ENCODE measurements around the gene TMSB10.
"Not testable (repeated sequence)": the region's sequence is repeated elsewhere in the genome, so short reads cannot be mapped to it uniquely, and the experiment has no call there.

DNA sequence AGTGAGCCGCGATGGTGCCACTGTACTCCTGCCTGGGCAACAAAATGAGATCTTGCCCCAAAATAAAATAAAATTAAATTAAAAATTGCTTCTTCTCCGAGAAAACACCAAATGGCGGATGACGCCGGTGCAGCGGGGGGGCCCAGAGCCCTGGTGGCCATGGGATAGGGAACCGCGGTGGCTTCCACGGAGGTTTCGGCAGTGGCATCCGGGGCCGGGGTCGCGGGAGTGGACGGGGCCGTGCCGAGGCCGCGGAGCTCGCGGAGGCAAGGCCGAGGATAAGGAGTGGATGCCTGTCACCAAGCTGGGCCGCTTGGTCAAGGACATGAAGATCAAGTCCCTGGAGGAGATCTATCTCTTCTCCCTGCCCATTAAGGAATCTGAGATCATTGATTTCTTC, 10.2 kb downstream of the TMSB10 start:
- TF ChIP-seq POLR2AphosphoS5 (IDR thresholded peaks at IDR 0.05) = not testable (repeated sequence)
- TF ChIP-seq, protein P1, sequence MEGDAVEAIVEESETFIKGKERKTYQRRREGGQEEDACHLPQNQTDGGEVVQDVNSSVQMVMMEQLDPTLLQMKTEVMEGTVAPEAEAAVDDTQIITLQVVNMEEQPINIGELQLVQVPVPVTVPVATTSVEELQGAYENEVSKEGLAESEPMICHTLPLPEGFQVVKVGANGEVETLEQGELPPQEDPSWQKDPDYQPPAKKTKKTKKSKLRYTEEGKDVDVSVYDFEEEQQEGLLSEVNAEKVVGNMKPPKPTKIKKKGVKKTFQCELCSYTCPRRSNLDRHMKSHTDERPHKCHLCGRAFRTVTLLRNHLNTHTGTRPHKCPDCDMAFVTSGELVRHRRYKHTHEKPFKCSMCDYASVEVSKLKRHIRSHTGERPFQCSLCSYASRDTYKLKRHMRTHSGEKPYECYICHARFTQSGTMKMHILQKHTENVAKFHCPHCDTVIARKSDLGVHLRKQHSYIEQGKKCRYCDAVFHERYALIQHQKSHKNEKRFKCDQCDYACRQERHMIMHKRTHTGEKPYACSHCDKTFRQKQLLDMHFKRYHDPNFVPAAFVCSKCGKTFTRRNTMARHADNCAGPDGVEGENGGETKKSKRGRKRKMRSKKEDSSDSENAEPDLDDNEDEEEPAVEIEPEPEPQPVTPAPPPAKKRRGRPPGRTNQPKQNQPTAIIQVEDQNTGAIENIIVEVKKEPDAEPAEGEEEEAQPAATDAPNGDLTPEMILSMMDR (IDR thresholded peaks at IDR 0.05 in 8 of 11, conservative IDR thresholded peaks at IDR 0.05 in 3 of 11) = not testable (repeated sequence)
